GM23338 (cell line): ENCODE data around the gene RAB3IP.

Source experiments
- CTCF ChIP-seq, 2 experiments: fragments of 200-600 bp in 1 of 2; sonication (generic) in 1 of 2; conservative IDR thresholded peaks; 2 replicates each; pipeline versions ENCODE4 v1.5.1 to v1.6.1; 2016 to 2017; ENCODE audit warnings: antibody characterized with exemption in 2 of 2, low read depth in 2 of 2, mild to moderate bottlenecking in 2 of 2, moderate library complexity in 1 of 2
- ETS1 ChIP-seq: IDR thresholded peaks from 2 replicates; pipeline ENCODE4 v1.6.1; 2016; ENCODE audit warnings: antibody characterized with exemption
- EZH2 ChIP-seq: fragments of 200-600 bp; sonication (generic); IDR thresholded peaks from one replicate; pipeline ENCODE4 v1.8.0; 2017; ENCODE audit warnings: antibody characterized with exemption, mild to moderate bottlenecking, low read depth; ENCODE audit not compliant: unreplicated experiment
- EZH2phosphoT487 ChIP-seq: fragments of 200-600 bp; sonication (generic); IDR thresholded peaks from one replicate; pipeline ENCODE4 v1.8.1; 2018; ENCODE audit warnings: antibody characterized with exemption; ENCODE audit not compliant: unreplicated experiment
- POLR2AphosphoS5 ChIP-seq: IDR thresholded peaks from 2 replicates; pipeline ENCODE4 v1.6.1; 2016; ENCODE audit warnings: antibody characterized with exemption, low read depth

- TF ChIP-seq CTCF (conservative IDR thresholded peaks at IDR 0.05; ENCODE audit: low read depth in 2 of 2) = no peak
- no peak for TF ChIP-seq POLR2AphosphoS5
- TF ChIP-seq ETS1 = no peak
- no peak for TF ChIP-seq EZH2
- TF ChIP-seq EZH2phosphoT487 = no peak
Measured at GRCh38 chr12:69714542-69714941, 24.1 kb upstream of the RAB3IP start.
